Stimulated activated CD8-positive, alpha-beta memory T cell treated with anti-CD3 and anti-CD28 coated beads, Interleukin-15, amount 100 ng/mL, for 1 hour (primary cell): ENCODE results near the gene AOPEP.

Source experiments
- DNase-seq: peaks from one replicate; pipeline ENCODE4 v3.0.0-alpha.2; 2020; ENCODE audit warnings: low read depth

The AOPEP gene

GRCh38 chr9:94899464-94900221 is 173.1 kb downstream of the AOPEP start:
- no peak for DNase-seq

- DNase-seq = no peak
Measured at GRCh38 chr9:94900222-94901018, 173.9 kb downstream of the AOPEP start.

- no peak for DNase-seq
Measured at GRCh38 chr9:94901019-94901363, 174.5 kb downstream of the AOPEP start.

GRCh38 chr9:94903961-94904421 is 177.5 kb downstream of the AOPEP start:
- no peak for DNase-seq

GRCh38 chr9:94904806-94905205 is 178.3 kb downstream of the AOPEP start:
- no peak for DNase-seq

- no peak for DNase-seq
Measured at GRCh38 chr9:94905606-94906005, 179.1 kb downstream of the AOPEP start.

- no peak for DNase-seq
Measured at GRCh38 chr9:94906181-94906580, 179.7 kb downstream of the AOPEP start.

GRCh38 chr9:94906713-94907112 is 180.2 kb downstream of the AOPEP start:
- no peak for DNase-seq

GRCh38 chr9:94907264-94907936 is 180.9 kb downstream of the AOPEP start:
- DNase-seq = no peak

- DNase-seq = no peak
Measured at GRCh38 chr9:94908011-94908563, 181.6 kb downstream of the AOPEP start.

- DNase-seq = no peak
Measured at GRCh38 chr9:94908583-94909249, 182.2 kb downstream of the AOPEP start.

- no peak for DNase-seq
Measured at GRCh38 chr9:94909250-94909894, 182.9 kb downstream of the AOPEP start.

GRCh38 chr9:94909965-94910730 is 183.6 kb downstream of the AOPEP start:
- DNase-seq = no peak

- no peak for DNase-seq
Measured at GRCh38 chr9:94911211-94911610, 184.7 kb downstream of the AOPEP start.

- no peak for DNase-seq
Measured at GRCh38 chr9:94911986-94912635, 185.6 kb downstream of the AOPEP start.

GRCh38 chr9:94912700-94913249 is 186.3 kb downstream of the AOPEP start:
- DNase-seq = no peak

- no peak for DNase-seq
Measured at GRCh38 chr9:94913550-94913949, 187.1 kb downstream of the AOPEP start.

GRCh38 chr9:94915476-94916450 is 189.3 kb downstream of the AOPEP start:
- no peak for DNase-seq

GRCh38 chr9:94916956-94917355 is 190.5 kb downstream of the AOPEP start:
- no peak for DNase-seq
